ENCODE results near the gene KLF4. TPM values are rescaled to one million over a fixed set of nuclear protein-coding genes. Genes with fewer than 3 reads are reported as not detected.

Gene KLF4
- total and polyA plus RNA-seq, 3 donors from 2014 or later: 61.1 to 84.8 (median 64.9) TPM

- H3K4me3 ChIP-seq: no peak overlapping the region
- H3K27me3 ChIP-seq: no peaks in the 10 kb centered on the region
- no peak for DNase-seq
- 86% methylated on average over 6 of the region's 6 CpGs for WGBS, 2 donors
- intact Hi-C loops (cut with DNase I; ENCODE audit: low total_unique reads): no loop called here
- no peaks in the 10 kb centered on the region for H3K9me3 ChIP-seq
- TF ChIP-seq POLR2A (IDR thresholded peaks at IDR 0.05) (no peak), CTCF (IDR thresholded peaks at IDR 0.05) (no peak)
- H3K27ac ChIP-seq: no peak overlapping the region
- H3K4me1 ChIP-seq: no peaks in the 10 kb centered on the region
- H3K36me3 ChIP-seq (ENCODE audit: low read depth, missing control alignments): no peaks in the 10 kb centered on the region
Observed at GRCh38 chr9:107474124-107474523, 15.4 kb downstream of the KLF4 start.

GRCh38 chr9:107472581-107473340 lies 16.8 kb downstream of the KLF4 start:
- TF ChIP-seq CTCF (IDR thresholded peaks at IDR 0.05): no peak
- TF ChIP-seq POLR2A (IDR thresholded peaks at IDR 0.05): no peak
- no peaks in the 10 kb centered on the region for H3K27me3 ChIP-seq
- no peaks in the 10 kb centered on the region for H3K36me3 ChIP-seq (ENCODE audit: low read depth, missing control alignments)
- no peaks in the 10 kb centered on the region for H3K9me3 ChIP-seq
- intact Hi-C loops (cut with DNase I; ENCODE audit: low total_unique reads): no loop called here
- no peak for DNase-seq
- 57 to 72% methylated on average over 9 of the region's 9 CpGs for WGBS, 2 donors
- no peak overlapping the region for H3K4me3 ChIP-seq
- no peak overlapping the region for H3K27ac ChIP-seq
- no peaks in the 10 kb centered on the region for H3K4me1 ChIP-seq

- no peak overlapping the region for H3K27ac ChIP-seq
- no peaks in the 10 kb centered on the region for H3K4me1 ChIP-seq
- intact Hi-C loops (cut with DNase I; ENCODE audit: low total_unique reads): no loop called here
- no peaks in the 10 kb centered on the region for H3K36me3 ChIP-seq (ENCODE audit: low read depth, missing control alignments)
- H3K4me3 ChIP-seq: no peak overlapping the region
- H3K9me3 ChIP-seq: no peaks in the 10 kb centered on the region
- TF ChIP-seq CTCF (IDR thresholded peaks at IDR 0.05): no peak
- no peak for TF ChIP-seq POLR2A (IDR thresholded peaks at IDR 0.05)
- DNase-seq: no peak
- H3K27me3 ChIP-seq: no peaks in the 10 kb centered on the region
- 70 to 74% methylated on average over 6 of the region's 6 CpGs for WGBS, 2 donors
Observed at GRCh38 chr9:107471552-107471951, 18.0 kb downstream of the KLF4 start.

DNA sequence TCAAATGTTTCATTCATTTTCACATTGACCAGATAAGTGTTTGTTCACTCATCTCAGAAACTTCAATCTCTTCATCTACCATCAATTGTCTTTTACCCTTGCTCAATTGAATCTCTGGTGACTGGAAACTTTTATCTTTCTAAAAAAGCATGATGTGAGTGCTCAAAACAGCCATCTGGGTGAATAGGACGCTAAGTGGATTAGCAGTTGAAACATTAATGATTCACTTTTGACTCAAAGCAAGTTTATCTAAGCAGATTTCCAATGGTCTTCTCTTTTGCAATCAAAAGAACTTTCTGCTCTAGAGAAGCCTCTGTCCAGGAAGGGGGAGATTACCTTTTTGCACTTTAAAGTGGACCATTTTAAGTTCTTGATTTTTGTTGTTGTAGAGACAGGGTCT lies 22.2 kb downstream of the KLF4 start:
- DNase-seq: no peak
- WGBS, 2 donors: 78 to 80% methylated on average over 1 of the region's 1 CpG
- peaks cover 7% of the 10 kb centered on the region for H3K4me1 ChIP-seq
- no peaks in the 10 kb centered on the region for H3K27me3 ChIP-seq
- intact Hi-C loops (cut with DNase I; ENCODE audit: low total_unique reads): loop anchor here (10.0 kb wide), 1 partner anchor 1097 kb away; no protein-coding TSS in a partner anchor
- no peaks in the 10 kb centered on the region for H3K9me3 ChIP-seq
- no peaks in the 10 kb centered on the region for H3K36me3 ChIP-seq (ENCODE audit: low read depth, missing control alignments)
- H3K27ac ChIP-seq: no peak overlapping the region
- TF ChIP-seq CTCF (IDR thresholded peaks at IDR 0.05) (no peak), POLR2A (IDR thresholded peaks at IDR 0.05) (no peak)
- H3K4me3 ChIP-seq: no peak overlapping the region

- Histone ChIP-seq H3K4me3 (no peak overlapping the region), H3K9me3 (no peaks in the 10 kb centered on the region), H3K27ac (no peak overlapping the region), H3K36me3 (ENCODE audit: low read depth, missing control alignments) (no peaks in the 10 kb centered on the region), H3K27me3 (no peaks in the 10 kb centered on the region), H3K4me1 (peaks cover 7% of the 10 kb centered on the region)
- intact Hi-C loops (cut with DNase I; ENCODE audit: low total_unique reads): loop anchor here (10.0 kb wide), 1 partner anchor 1098 kb away; no protein-coding TSS in a partner anchor
- TF ChIP-seq POLR2A (IDR thresholded peaks at IDR 0.05) (no peak), CTCF (IDR thresholded peaks at IDR 0.05) (no peak)
- no peak for DNase-seq
- WGBS, 2 donors: 45 to 63% methylated on average over 2 of the region's 2 CpGs
Observed at GRCh38 chr9:107466826-107467225, 22.7 kb downstream of the KLF4 start.

All from testis (tissue), 3 donors.